Coronary artery (tissue), 2 donors: ENCODE results near the gene ME3.

Experiments used
- DNase-seq: peaks from one replicate; pipeline ENCODE4 v3.0.0-alpha.2; 2017; ENCODE audit warnings: low spot score
- H3K27ac ChIP-seq, 2 donors: fragments of 200-600 bp; sonication (generic); one replicate each; pipeline ENCODE4 v1.5.1; 2016 to 2019
- H3K4me3 ChIP-seq: fragments of 200-600 bp; sonication (generic); 2 replicates; pipeline ENCODE4 v1.5.1; 2016; ENCODE audit warnings: mild to moderate bottlenecking, moderate library complexity
- CTCF ChIP-seq: fragments of 200-600 bp; sonication (generic); IDR thresholded peaks from one replicate; pipeline ENCODE4 v1.5.1; 2019; ENCODE audit warnings: antibody characterized with exemption

ME3 gene

GRCh38 chr11:86396396-86396795 lies 276.0 kb downstream of the ME3 start:
- no peak overlapping the region for H3K27ac ChIP-seq
- no peak for TF ChIP-seq CTCF
- no peak for DNase-seq
- no peak overlapping the region for H3K4me3 ChIP-seq

- H3K4me3 ChIP-seq: no peak overlapping the region
- DNase-seq: no peak
- H3K27ac ChIP-seq: peak overlapping the region in 1 of 2 donors; percentile 35
- TF ChIP-seq CTCF: no peak
Observed at GRCh38 chr11:86395061-86395551, 277.3 kb downstream of the ME3 start.
